Measurements from ENCODE around the gene E4F1. TPM values are rescaled to one million over a fixed set of nuclear protein-coding genes. Genes with fewer than 3 reads are reported as not detected.

The E4F1 gene
- total and polyA plus RNA-seq, 2 donors (not counting 1 experiment from before 2014, with no cell fraction given), result 41.8 to 70.9 TPM

- peaks cover 2% of the 10 kb centered on the region for H3K4me1 Mint-ChIP-seq
- no peak for TF ChIP-seq EZH2 (IDR thresholded peaks at IDR 0.05; ENCODE audit: borderline replicate concordance, insufficient read depth, low read depth, low read length, poor library complexity, severe bottlenecking)
- no peak for TF ChIP-seq CTCF (IDR thresholded peaks at IDR 0.05)
- H3K9me3 Mint-ChIP-seq (ENCODE audit: insufficient read depth), result no peaks in the 10 kb centered on the region
- ChIA-PET CTCF (interaction anchor here (0.6 to 0.7 kb wide), 2 partner anchors 72 to 312 kb away, joined by 3 read pairs; no protein-coding TSS in a partner anchor), POLR2A (no interaction called here)
- H3K4me1 ChIP-seq (ENCODE audit: control insufficient read depth in 2 of 2, insufficient read depth in 2 of 2, low read length in 2 of 2), result no peaks in the 10 kb centered on the region
- H3K4me2 ChIP-seq (replicated peaks; ENCODE audit: low read depth, low read length, poor library complexity, severe bottlenecking), result no peak overlapping the region
- intact Hi-C loops (cut with micrococcal nuclease), result no loop called here
- no peak overlapping the region for H3K4me3 ChIP-seq (ENCODE audit: control extremely low read depth in 1 of 5, extremely low read depth in 1 of 5, insufficient read depth in 1 of 5, low read depth in 2 of 5, low read length in 4 of 5)
- peaks cover 6% of the 10 kb centered on the region for H3K27me3 Mint-ChIP-seq
- no peaks in the 10 kb centered on the region for H3K79me2 ChIP-seq (ENCODE audit: control insufficient read depth, insufficient read depth, low read length)
- ATAC-seq (ENCODE audit: low read depth) (no peak), DNase-seq (no peak)
- 97% methylated on average over 23 of the region's 25 CpGs for whole genome bisulfite sequencing (ENCODE audit: insufficient coverage)
- H3K27ac Mint-ChIP-seq, result no peak overlapping the region
- no peaks in the 10 kb centered on the region for H3K36me3 ChIP-seq (replicated peaks in 1 of 2; ENCODE audit: control extremely low read depth in 1 of 2, control insufficient read depth in 1 of 2, extremely low read depth in 1 of 2, insufficient read depth in 2 of 2, low read length in 1 of 2)
- H3K4me3 Mint-ChIP-seq, result no peak overlapping the region
- H2AFZ ChIP-seq (ENCODE audit: insufficient read depth, low read depth, low read length, poor library complexity, severe bottlenecking), result no peak overlapping the region
- H3K9me3 ChIP-seq (ENCODE audit: control extremely low read depth in 1 of 3, control insufficient read depth in 2 of 3, insufficient read depth in 1 of 3, low read length in 2 of 3), result no peaks in the 10 kb centered on the region
- no peak overlapping the region for H3K9ac ChIP-seq (ENCODE audit: low read length)
- peaks cover 0 to 11% (median 2%) of the 10 kb centered on the region in 4 experiments for H3K27me3 ChIP-seq (replicated peaks in 1 of 4; ENCODE audit: control extremely low read depth in 1 of 4, control insufficient read depth in 3 of 4, insufficient read depth in 4 of 4, low read length in 3 of 4)
- no peaks in the 10 kb centered on the region for H4K20me1 ChIP-seq (ENCODE audit: control insufficient read depth, insufficient read depth, low read length, poor library complexity, severe bottlenecking)
- H3K27ac ChIP-seq (ENCODE audit: low read length in 2 of 2), result no peak overlapping the region
Observed at GRCh38 chr16:2189252-2189893, 34.0 kb upstream of the E4F1 start.

DNA sequence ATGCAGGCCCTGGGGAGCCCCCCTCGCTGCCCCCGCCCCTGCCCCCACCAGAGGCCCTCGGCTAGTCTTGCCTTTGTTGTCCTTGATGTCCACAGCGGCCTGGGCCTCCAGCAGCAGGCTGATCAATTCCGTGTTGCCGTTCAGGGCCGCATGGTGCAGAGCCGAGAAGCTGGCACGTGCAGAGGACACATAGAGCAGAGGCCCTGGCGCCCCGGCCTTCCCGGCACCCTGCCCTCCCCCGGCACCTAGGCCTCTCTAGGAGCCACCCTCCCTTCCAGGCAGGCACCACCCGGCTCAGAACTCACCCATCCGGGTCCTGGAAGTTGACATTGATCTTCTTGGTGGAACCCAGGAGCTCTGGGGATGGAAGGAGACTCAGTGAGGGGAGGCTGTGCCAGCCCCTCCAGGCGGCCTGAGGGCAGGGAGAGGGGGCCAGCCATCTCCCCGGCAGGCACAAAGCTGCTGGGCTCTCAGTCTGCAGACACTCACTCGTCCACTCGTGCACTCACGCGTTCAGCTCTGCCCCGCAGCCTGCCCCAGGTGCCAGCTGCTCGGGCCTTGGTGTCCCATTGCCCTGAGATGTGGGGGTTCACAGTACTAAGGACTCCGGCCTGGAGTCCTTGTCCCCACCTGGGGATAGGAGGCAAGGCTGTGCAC is 33.3 kb upstream of the E4F1 start:
- ATAC-seq (ENCODE audit: low read depth) (no peak), DNase-seq (no peak)
- CTCF ChIA-PET, result interaction anchor here (0.6 to 0.7 kb wide), 2 partner anchors 71 to 312 kb away, joined by 3 read pairs; no protein-coding TSS in a partner anchor
- no peak overlapping the region for H3K4me2 ChIP-seq (replicated peaks; ENCODE audit: low read depth, low read length, poor library complexity, severe bottlenecking)
- no peaks in the 10 kb centered on the region for H3K36me3 ChIP-seq (replicated peaks in 1 of 2; ENCODE audit: control extremely low read depth in 1 of 2, control insufficient read depth in 1 of 2, extremely low read depth in 1 of 2, insufficient read depth in 2 of 2, low read length in 1 of 2)
- no peak overlapping the region for H3K27ac ChIP-seq (ENCODE audit: low read length in 2 of 2)
- H3K79me2 ChIP-seq (ENCODE audit: control insufficient read depth, insufficient read depth, low read length), result no peaks in the 10 kb centered on the region
- H3K4me3 ChIP-seq (ENCODE audit: control extremely low read depth in 1 of 5, extremely low read depth in 1 of 5, insufficient read depth in 1 of 5, low read depth in 2 of 5, low read length in 4 of 5), result no peak overlapping the region
- H3K4me3 Mint-ChIP-seq, result no peak overlapping the region
- H3K27me3 Mint-ChIP-seq, result peaks cover 11% of the 10 kb centered on the region
- intact Hi-C loops (cut with micrococcal nuclease), result loop anchor here (10.0 kb wide), 2 partner anchors 155 to 415 kb away; partner anchors contain the start of gene ABCA3
- 85% methylated on average over 22 of the region's 24 CpGs for WGBS (ENCODE audit: insufficient coverage)
- no peaks in the 10 kb centered on the region for H3K9me3 Mint-ChIP-seq (ENCODE audit: insufficient read depth)
- POLR2A ChIA-PET, result no interaction called here
- no peaks in the 10 kb centered on the region for H4K20me1 ChIP-seq (ENCODE audit: control insufficient read depth, insufficient read depth, low read length, poor library complexity, severe bottlenecking)
- no peak overlapping the region for H2AFZ ChIP-seq (ENCODE audit: insufficient read depth, low read depth, low read length, poor library complexity, severe bottlenecking)
- peaks cover 5% of the 10 kb centered on the region for H3K4me1 Mint-ChIP-seq
- no peak overlapping the region for H3K27ac Mint-ChIP-seq
- H3K9ac ChIP-seq (ENCODE audit: low read length), result no peak overlapping the region
- H3K9me3 ChIP-seq (ENCODE audit: control extremely low read depth in 1 of 3, control insufficient read depth in 2 of 3, insufficient read depth in 1 of 3, low read length in 2 of 3), result peaks cover 0 to under 1% (median 0%) of the 10 kb centered on the region in 3 donors
- TF ChIP-seq EZH2 (IDR thresholded peaks at IDR 0.05; ENCODE audit: borderline replicate concordance, insufficient read depth, low read depth, low read length, poor library complexity, severe bottlenecking) (no peak), CTCF (IDR thresholded peaks at IDR 0.05) (no peak)
- H3K4me1 ChIP-seq (ENCODE audit: control insufficient read depth in 2 of 2, insufficient read depth in 2 of 2, low read length in 2 of 2), result peaks cover 4 to 6% of the 10 kb centered on the region in 2 donors
- peaks cover 0 to 18% (median 6%) of the 10 kb centered on the region in 4 experiments for H3K27me3 ChIP-seq (replicated peaks in 1 of 4; ENCODE audit: control extremely low read depth in 1 of 4, control insufficient read depth in 3 of 4, insufficient read depth in 4 of 4, low read length in 3 of 4)

All from B cell (primary cell).